HepG2 (cell line): Measurements from ENCODE around the gene NISCH.

ENCODE experiments used
- CTCF ChIP-seq: sonication (generic); formaldehyde crosslinking; IDR thresholded peaks from 2 replicates; pipeline ENCODE4 v1.5.0; 2020; ENCODE audit warnings: mild to moderate bottlenecking, missing genetic modification reagents, moderate library complexity
- FOXK2 ChIP-seq: fragments of 450-650 bp; IDR thresholded peaks from 2 replicates; pipeline ENCODE4 v1.6.1; 2016
- HDAC2 ChIP-seq: sonication (generic); formaldehyde crosslinking; IDR thresholded peaks from 2 replicates; pipeline ENCODE4 v1.4.0; 2020; ENCODE audit warnings: missing genetic modification reagents
- MYC ChIP-seq: sonication (generic); formaldehyde crosslinking; IDR thresholded peaks from 2 replicates; pipeline ENCODE4 v1.9.0; 2021; ENCODE audit warnings: missing genetic modification reagents, borderline replicate concordance
- ZBTB43 ChIP-seq: sonication (generic); formaldehyde crosslinking; conservative IDR thresholded peaks from 2 replicates; pipeline ENCODE4 v1.4.0; 2020; ENCODE audit warnings: missing genetic modification reagents
- ZHX2 ChIP-seq, 2 experiments: sonication (generic) in 1 of 2; formaldehyde crosslinking in 1 of 2; IDR thresholded peaks; 2 replicates each; pipeline versions ENCODE4 v1.6.1 to v1.9.0; 2014 to 2022; ENCODE audit warnings: antibody characterized with exemption in 1 of 2, borderline replicate concordance in 1 of 2, inconsistent platforms in 1 of 2, low read depth in 1 of 2, missing genetic modification reagents in 1 of 2
- ZNF274 ChIP-seq: sonication (generic); formaldehyde crosslinking; IDR thresholded peaks from 2 replicates; pipeline ENCODE4 v1.5.1; 2020; ENCODE audit warnings: mild to moderate bottlenecking, missing genetic modification reagents

- TF ChIP-seq ZHX2 (IDR thresholded peaks at IDR 0.05; ENCODE audit: low read depth) (no peak), ZHX2 (CRISPR knock-in tag; IDR thresholded peaks at IDR 0.05; ENCODE audit: borderline replicate concordance) (no peak), ZNF274 (CRISPR knock-in tag) (no peak), MYC (CRISPR knock-in tag) (no peak), CTCF (CRISPR knock-in tag) (no peak), FOXK2 (no peak), ZBTB43 (no peak), HDAC2 (CRISPR knock-in tag) (no peak)
Observed at GRCh38 chr3:52432225-52432624, 23.2 kb upstream of the NISCH start.
